HEK293 (cell line): ENCODE data around the gene ITSN2.

ENCODE experiments used
- CTCF ChIA-PET: fragments of 350-600 bp; formaldehyde crosslinking; extraction: SDS; loops from one replicate; lab custom pipeline; 2021; ENCODE audit warnings: antibody characterized with exemption; lab: Yijun Ruan, JAX
- POLR2A ChIA-PET: fragments of 300-600 bp; formaldehyde crosslinking; extraction: SDS; loops from one replicate; lab custom pipeline; 2020; ENCODE audit warnings: antibody characterized with exemption, inconsistent platforms; lab: Yijun Ruan, JAX
- H3K27ac ChIP-seq: fragments of 200-500 bp; sonication (Bioruptor generic); 2 replicates; pipeline ENCODE4 v1.5.1; 2014; ENCODE audit warnings: low read depth, low read length, control low read depth, inconsistent platforms; ENCODE audit errors: extremely low read depth
- H3K36me3 ChIP-seq, 2 experiments: fragments of 200-500 bp in 1 of 2; sonication (Bioruptor generic) in 1 of 2; 1 replicate in 1 of 2; 2 replicates in 1 of 2; pipeline ENCODE4 v1.5.1; 2014 to 2017; ENCODE audit warnings: inconsistent platforms in 2 of 2, low read length in 2 of 2; ENCODE audit not compliant: control insufficient read depth in 2 of 2, insufficient read depth in 1 of 2
- H3K4me1 ChIP-seq: fragments of 200-500 bp; sonication (Bioruptor generic); 2 replicates; pipeline ENCODE4 v1.5.1; 2014; ENCODE audit warnings: mild to moderate bottlenecking, low read length, inconsistent platforms; ENCODE audit not compliant: control insufficient read depth, insufficient read depth
- H3K4me3 ChIP-seq: 2 replicates; pipeline ENCODE4 v1.5.1; 2011; ENCODE audit warnings: low read depth, mild to moderate bottlenecking, control low read depth, low read length, moderate library complexity
- H3K9me3 ChIP-seq: fragments of 200-500 bp; sonication (Bioruptor generic); 2 replicates; pipeline ENCODE4 v1.5.1; 2014; ENCODE audit warnings: low read depth, low read length, inconsistent platforms; ENCODE audit not compliant: control insufficient read depth, insufficient read depth
- FEZF1 ChIP-seq: fragments of 450-650 bp; formaldehyde crosslinking; IDR thresholded peaks from 2 replicates; pipeline ENCODE4 v1.5.1; 2016; ENCODE audit warnings: missing biosample characterization, missing genetic modification characterization
- HOXC10 ChIP-seq: sonication (generic); formaldehyde crosslinking; IDR thresholded peaks from 2 replicates; pipeline ENCODE4 v1.8.1; 2023; ENCODE audit warnings: mild to moderate bottlenecking, missing genetic modification reagents
- MEIS1 ChIP-seq: sonication (generic); formaldehyde crosslinking; IDR thresholded peaks from 2 replicates; pipeline ENCODE4 v1.8.1; 2022; ENCODE audit warnings: missing genetic modification reagents, mild to moderate bottlenecking, borderline replicate concordance
- YY2 ChIP-seq: fragments of 450-650 bp; formaldehyde crosslinking; IDR thresholded peaks from 2 replicates; pipeline ENCODE4 v1.5.1; 2016; ENCODE audit warnings: missing biosample characterization, missing genetic modification characterization
- ZBTB17 ChIP-seq: fragments of 450-650 bp; formaldehyde crosslinking; IDR thresholded peaks from 2 replicates; pipeline ENCODE4 v1.5.1; 2016; ENCODE audit warnings: missing biosample characterization, missing genetic modification characterization
- ZBTB8A ChIP-seq: fragments of 450-650 bp; formaldehyde crosslinking; IDR thresholded peaks from 2 replicates; pipeline ENCODE4 v1.5.1; 2016; ENCODE audit warnings: missing biosample characterization, missing genetic modification characterization
- ZNF121 ChIP-seq: fragments of 450-650 bp; formaldehyde crosslinking; IDR thresholded peaks from 2 replicates; pipeline ENCODE4 v1.5.1; 2016; ENCODE audit warnings: missing biosample characterization, missing genetic modification characterization
- ZNF211 ChIP-seq: fragments of 450-650 bp; formaldehyde crosslinking; IDR thresholded peaks from 2 replicates; pipeline ENCODE4 v1.5.1; 2016; ENCODE audit warnings: low read depth, missing biosample characterization, missing genetic modification characterization
- ZNF221 ChIP-seq: fragments of 450-650 bp; formaldehyde crosslinking; IDR thresholded peaks from 2 replicates; pipeline ENCODE4 v1.5.1; 2017; ENCODE audit warnings: missing biosample characterization, missing genetic modification characterization, borderline replicate concordance
- ZNF335 ChIP-seq: fragments of 450-650 bp; formaldehyde crosslinking; conservative IDR thresholded peaks from 2 replicates; pipeline ENCODE4 v1.5.1; 2016; ENCODE audit warnings: missing biosample characterization, missing genetic modification characterization
- ZNF501 ChIP-seq: fragments of 450-650 bp; formaldehyde crosslinking; IDR thresholded peaks from 2 replicates; pipeline ENCODE4 v1.5.1; 2016; ENCODE audit warnings: missing biosample characterization, missing genetic modification characterization
- ZNF521 ChIP-seq: fragments of 450-650 bp; formaldehyde crosslinking; IDR thresholded peaks from 2 replicates; pipeline ENCODE4 v1.5.1; 2017; ENCODE audit warnings: missing biosample characterization, mild to moderate bottlenecking, missing genetic modification characterization
- ZNF654 ChIP-seq: fragments of 450-650 bp; formaldehyde crosslinking; IDR thresholded peaks from 2 replicates; pipeline ENCODE4 v1.5.1; 2016; ENCODE audit warnings: low read depth, missing biosample characterization, missing genetic modification characterization
- ZNF660 ChIP-seq: fragments of 450-650 bp; IDR thresholded peaks from 2 replicates; pipeline ENCODE4 v1.5.1; 2018; ENCODE audit warnings: missing biosample characterization, mild to moderate bottlenecking, missing genetic modification characterization
- ZNF670 ChIP-seq: fragments of 450-650 bp; formaldehyde crosslinking; IDR thresholded peaks from 2 replicates; pipeline ENCODE4 v1.5.1; 2016; ENCODE audit warnings: missing biosample characterization, missing genetic modification characterization, low read depth
- ZNF768 ChIP-seq: fragments of 450-650 bp; formaldehyde crosslinking; IDR thresholded peaks from 2 replicates; pipeline ENCODE4 v1.5.1; 2018; ENCODE audit warnings: missing biosample characterization, mild to moderate bottlenecking, missing genetic modification characterization
- TF ChIP-seq, protein P1 (sequence below): fragments of 450-650 bp; formaldehyde crosslinking; IDR thresholded peaks from 2 replicates; pipeline ENCODE4 v1.5.1; 2016; ENCODE audit warnings: missing biosample characterization, missing genetic modification characterization
- TF ChIP-seq, protein P2 (sequence below): fragments of 450-650 bp; formaldehyde crosslinking; IDR thresholded peaks from 2 replicates; pipeline ENCODE4 v1.5.1; 2016; ENCODE audit warnings: missing biosample characterization, missing genetic modification characterization
- TF ChIP-seq, protein P3 (sequence below): fragments of 450-650 bp; formaldehyde crosslinking; IDR thresholded peaks from 2 replicates; pipeline ENCODE4 v1.5.1; 2016; ENCODE audit warnings: missing biosample characterization, missing genetic modification characterization

ITSN2 gene

DNA sequence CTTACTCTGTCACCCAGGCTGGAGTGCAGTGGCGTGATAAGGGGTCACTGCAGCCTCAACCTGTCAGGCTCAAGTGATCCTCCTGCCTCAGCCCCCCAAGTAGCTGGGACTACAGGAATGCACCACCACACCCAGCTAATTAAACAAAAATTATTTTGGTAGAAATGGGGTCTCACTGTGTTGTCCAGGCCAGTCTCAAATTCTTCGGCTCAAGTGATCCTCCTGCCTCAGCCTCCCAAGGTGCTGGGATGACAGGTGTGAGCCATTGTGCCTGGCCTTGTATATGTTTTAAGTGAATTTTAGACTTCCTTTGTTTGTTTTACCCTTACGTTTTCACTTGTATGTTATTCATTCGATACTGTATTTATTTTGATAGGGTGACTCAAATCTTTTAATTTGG is 34.7 kb upstream of the ITSN2 start (continued):
- TF ChIP-seq, protein P1, sequence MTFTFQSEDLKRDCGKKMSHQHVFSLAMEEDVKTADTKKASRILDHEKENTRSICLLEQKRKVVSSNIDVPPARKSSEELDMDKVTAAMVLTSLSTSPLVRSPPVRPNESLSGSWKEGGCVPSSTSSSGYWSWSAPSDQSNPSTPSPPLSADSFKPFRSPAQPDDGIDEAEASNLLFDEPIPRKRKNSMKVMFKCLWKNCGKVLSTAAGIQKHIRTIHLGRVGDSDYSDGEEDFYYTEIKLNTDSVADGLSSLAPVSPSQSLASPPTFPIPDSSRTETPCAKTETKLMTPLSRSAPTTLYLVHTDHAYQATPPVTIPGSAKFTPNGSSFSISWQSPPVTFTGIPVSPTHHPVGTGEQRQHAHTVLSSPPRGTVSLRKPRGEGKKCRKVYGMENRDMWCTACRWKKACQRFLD (tag by site-specific recombination): no peak
- TF ChIP-seq ZNF121: no peak
- no peak for TF ChIP-seq FEZF1 (tag by site-specific recombination)

DNA sequence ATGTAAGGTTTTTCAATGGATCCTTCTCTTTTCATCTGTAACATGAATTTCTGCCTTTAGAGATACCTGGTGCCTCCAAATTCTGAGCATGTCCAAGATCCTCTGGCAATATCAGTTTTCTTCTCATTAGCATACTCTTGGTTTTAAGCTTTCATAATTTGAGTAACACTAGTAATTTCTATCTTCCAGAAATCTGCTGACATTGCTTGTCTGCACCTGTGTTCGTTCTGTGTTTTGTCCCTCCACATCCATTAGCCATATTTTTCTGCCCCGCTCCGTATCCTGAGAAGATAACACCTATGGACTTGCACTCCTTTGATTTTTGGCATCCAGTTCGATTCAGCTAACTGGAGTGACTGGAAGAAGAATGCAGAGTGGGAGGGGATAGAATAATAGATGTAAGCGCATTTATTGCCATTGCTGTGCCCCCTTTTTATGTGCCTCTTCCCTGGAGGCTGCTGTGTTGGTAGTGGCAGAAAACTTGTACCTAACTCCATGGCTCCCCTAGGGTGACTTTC is 32.3 kb upstream of the ITSN2 start:
- ChIA-PET CTCF (no interaction called here), POLR2A (no interaction called here)
- H3K36me3 ChIP-seq: no peaks in the 10 kb centered on the region
- no peaks in the 10 kb centered on the region for H3K4me1 ChIP-seq
- H3K4me3 ChIP-seq: no peak overlapping the region
- TF ChIP-seq ZBTB8A: no peak
- peak; percentile 50 for TF ChIP-seq ZBTB17 (tag by site-specific recombination)
- no peaks in the 10 kb centered on the region for H3K9me3 ChIP-seq
- no peak overlapping the region for H3K27ac ChIP-seq

DNA sequence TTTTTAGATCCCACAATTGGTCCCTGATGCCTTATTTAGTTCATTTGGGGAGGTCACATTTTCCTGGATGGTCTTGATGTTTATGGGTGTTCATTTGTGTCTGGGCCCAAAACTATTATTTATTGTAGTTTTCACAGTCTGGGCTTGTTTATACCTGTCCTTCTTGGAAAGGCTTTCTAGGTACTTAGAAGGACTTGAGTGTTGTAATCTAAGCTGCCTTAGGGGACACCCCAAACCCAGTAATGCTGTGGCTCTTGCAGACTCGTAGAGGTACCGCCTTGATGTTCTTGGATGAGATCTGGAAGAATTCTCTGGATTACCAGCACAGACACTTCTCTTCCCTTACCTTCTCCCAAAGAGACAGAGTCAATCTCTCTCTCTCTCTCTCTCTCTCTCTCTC is 25.0 kb upstream of the ITSN2 start:
- CTCF ChIA-PET: interaction anchor here (1.3 kb wide), 1 partner anchor 152 kb away, joined by 3 read pairs; no protein-coding TSS in a partner anchor
- Histone ChIP-seq H3K36me3 (no peaks in the 10 kb centered on the region), H3K4me3 (no peak overlapping the region), H3K9me3 (no peaks in the 10 kb centered on the region), H3K27ac (no peak overlapping the region), H3K4me1 (no peaks in the 10 kb centered on the region)
- no peak for TF ChIP-seq ZNF670
- no peak for TF ChIP-seq ZNF211 (tag by site-specific recombination)
- TF ChIP-seq, protein P2, sequence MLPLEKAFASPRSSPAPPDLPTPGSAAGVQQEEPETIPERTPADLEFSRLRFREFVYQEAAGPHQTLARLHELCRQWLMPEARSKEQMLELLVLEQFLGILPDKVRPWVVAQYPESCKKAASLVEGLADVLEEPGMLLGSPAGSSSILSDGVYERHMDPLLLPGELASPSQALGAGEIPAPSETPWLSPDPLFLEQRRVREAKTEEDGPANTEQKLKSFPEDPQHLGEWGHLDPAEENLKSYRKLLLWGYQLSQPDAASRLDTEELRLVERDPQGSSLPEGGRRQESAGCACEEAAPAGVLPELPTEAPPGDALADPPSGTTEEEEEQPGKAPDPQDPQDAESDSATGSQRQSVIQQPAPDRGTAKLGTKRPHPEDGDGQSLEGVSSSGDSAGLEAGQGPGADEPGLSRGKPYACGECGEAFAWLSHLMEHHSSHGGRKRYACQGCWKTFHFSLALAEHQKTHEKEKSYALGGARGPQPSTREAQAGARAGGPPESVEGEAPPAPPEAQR (tag by site-specific recombination): no peak
- TF ChIP-seq ZNF221 (tag by site-specific recombination): no peak
- no peak for TF ChIP-seq YY2 (tag by site-specific recombination)
- POLR2A ChIA-PET: no interaction called here

DNA sequence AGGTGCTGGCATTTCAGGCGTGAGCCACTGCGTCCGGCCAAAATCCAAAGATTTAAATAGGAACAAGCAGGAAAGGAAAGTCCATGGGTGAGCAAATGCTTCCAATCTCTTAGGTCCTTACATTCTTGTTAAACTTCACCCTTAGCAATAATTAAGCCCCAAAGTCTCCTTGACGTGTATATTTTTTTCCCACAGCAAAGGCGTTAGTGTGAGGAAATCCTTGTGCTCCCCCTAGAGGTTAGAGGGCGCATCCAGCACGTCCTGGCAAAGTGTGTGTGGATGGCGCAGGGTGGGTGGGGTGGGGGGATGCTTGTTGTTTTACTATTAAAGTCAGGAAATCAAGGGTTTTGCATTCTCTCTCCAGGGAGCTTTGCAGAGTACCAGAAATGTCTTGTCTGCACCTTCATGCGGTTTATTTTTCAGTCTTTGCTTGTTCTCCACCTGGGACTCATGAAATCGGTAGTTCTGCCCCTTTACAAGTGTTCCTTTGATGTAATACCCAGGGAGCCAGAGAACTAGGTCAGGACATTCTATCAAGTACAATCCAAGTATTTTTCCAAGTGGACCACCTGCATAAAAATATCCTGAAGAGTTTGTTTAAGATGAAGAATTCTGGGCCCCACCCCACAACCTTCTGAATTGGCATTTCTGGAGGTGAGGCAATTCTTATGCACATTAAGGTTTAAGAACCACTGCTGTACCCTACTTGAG is 22.2 kb upstream of the ITSN2 start:
- no peaks in the 10 kb centered on the region for H3K4me1 ChIP-seq
- H3K36me3 ChIP-seq: no peaks in the 10 kb centered on the region
- no peak for TF ChIP-seq ZNF521 (tag by site-specific recombination)
- no peak for TF ChIP-seq HOXC10 (CRISPR knock-in tag)
- no peak for TF ChIP-seq MEIS1 (CRISPR knock-in tag)
- TF ChIP-seq ZNF660 (tag by site-specific recombination): no peak
- TF ChIP-seq ZNF654 (tag by site-specific recombination): peak; percentile 48
- TF ChIP-seq ZNF335 (tag by site-specific recombination): 0 out of 2 replicates have a peak, but pooled peaks have one; percentile 10
- no peak for TF ChIP-seq ZNF768
- TF ChIP-seq, protein P3, sequence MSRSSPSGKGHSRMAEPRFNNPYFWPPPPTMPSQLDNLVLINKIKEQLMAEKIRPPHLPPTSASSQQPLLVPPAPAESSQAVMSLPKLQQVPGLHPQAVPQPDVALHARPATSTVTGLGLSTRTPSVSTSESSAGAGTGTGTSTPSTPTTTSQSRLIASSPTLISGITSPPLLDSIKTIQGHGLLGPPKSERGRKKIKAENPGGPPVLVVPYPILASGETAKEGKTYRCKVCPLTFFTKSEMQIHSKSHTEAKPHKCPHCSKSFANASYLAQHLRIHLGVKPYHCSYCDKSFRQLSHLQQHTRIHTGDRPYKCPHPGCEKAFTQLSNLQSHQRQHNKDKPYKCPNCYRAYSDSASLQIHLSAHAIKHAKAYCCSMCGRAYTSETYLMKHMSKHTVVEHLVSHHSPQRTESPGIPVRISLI: 0 out of 2 replicates have a peak, but pooled peaks have one; percentile 38
- TF ChIP-seq ZNF501 (tag by site-specific recombination): no peak
- TF ChIP-seq, all 188 proteins: peak for 3
- no peaks in the 10 kb centered on the region for H3K9me3 ChIP-seq
- no peak overlapping the region for H3K4me3 ChIP-seq
- ChIA-PET POLR2A (no interaction called here), CTCF (interaction anchor here (0.6 to 1.9 kb wide), 5 partner anchors 157 to 1247 kb away, joined by 3 to 5 read pairs (median 3); partner anchors contain the start of gene SF3B6)
- no peak overlapping the region for H3K27ac ChIP-seq
